Measurements from ENCODE around the gene ATP1A4. TPM values are rescaled to one million over a fixed set of nuclear protein-coding genes. Genes with fewer than 3 reads are reported as not detected.

ATP1A4 gene
- total RNA-seq, 1 donor from 2014 or later, result not detected

GRCh38 chr1:160117300-160117699 lies 34.1 kb upstream of the ATP1A4 start:
- no peaks in the 10 kb centered on the region for H3K9me3 Mint-ChIP-seq (ENCODE audit: unreplicated experiment)
- peak overlapping the region; percentile 3 for H3K4me3 Mint-ChIP-seq (ENCODE audit: unreplicated experiment)
- H3K27ac Mint-ChIP-seq (ENCODE audit: unreplicated experiment), result no peak overlapping the region
- no peak for TF ChIP-seq CTCF (IDR thresholded peaks at IDR 0.05)
- H3K36me3 Mint-ChIP-seq (ENCODE audit: unreplicated experiment), result no peaks in the 10 kb centered on the region
- peaks cover 31% of the 10 kb centered on the region for H3K4me1 Mint-ChIP-seq (ENCODE audit: unreplicated experiment)
- DNase-seq (ENCODE audit: extremely low spot score, unreplicated experiment), result no peak
- H3K27me3 Mint-ChIP-seq (ENCODE audit: unreplicated experiment), result peaks cover 46% of the 10 kb centered on the region

- H3K27ac Mint-ChIP-seq (ENCODE audit: unreplicated experiment), result no peak overlapping the region
- no peaks in the 10 kb centered on the region for H3K9me3 Mint-ChIP-seq (ENCODE audit: unreplicated experiment)
- H3K4me3 Mint-ChIP-seq (ENCODE audit: unreplicated experiment), result no peak overlapping the region
- H3K36me3 Mint-ChIP-seq (ENCODE audit: unreplicated experiment), result no peaks in the 10 kb centered on the region
- H3K27me3 Mint-ChIP-seq (ENCODE audit: unreplicated experiment), result peaks cover 46% of the 10 kb centered on the region
- H3K4me1 Mint-ChIP-seq (ENCODE audit: unreplicated experiment), result peaks cover 26% of the 10 kb centered on the region
- no peak for TF ChIP-seq CTCF (IDR thresholded peaks at IDR 0.05)
- no peak for DNase-seq (ENCODE audit: extremely low spot score, unreplicated experiment)
Observed at GRCh38 chr1:160117709-160118183, 33.7 kb upstream of the ATP1A4 start.

GRCh38 chr1:160118928-160119327 lies 32.5 kb upstream of the ATP1A4 start:
- no peak for TF ChIP-seq CTCF (IDR thresholded peaks at IDR 0.05)
- DNase-seq (ENCODE audit: extremely low spot score, unreplicated experiment), result no peak
- Mint-ChIP-seq H3K27ac (ENCODE audit: unreplicated experiment) (no peak overlapping the region), H3K27me3 (ENCODE audit: unreplicated experiment) (peaks cover 43% of the 10 kb centered on the region), H3K36me3 (ENCODE audit: unreplicated experiment) (no peaks in the 10 kb centered on the region), H3K4me1 (ENCODE audit: unreplicated experiment) (peaks cover 23% of the 10 kb centered on the region), H3K9me3 (ENCODE audit: unreplicated experiment) (no peaks in the 10 kb centered on the region), H3K4me3 (ENCODE audit: unreplicated experiment) (no peak overlapping the region)

GRCh38 chr1:160120797-160121196 lies 30.6 kb upstream of the ATP1A4 start:
- Mint-ChIP-seq H3K4me1 (ENCODE audit: unreplicated experiment) (peaks cover 28% of the 10 kb centered on the region), H3K27me3 (ENCODE audit: unreplicated experiment) (peaks cover 32% of the 10 kb centered on the region), H3K9me3 (ENCODE audit: unreplicated experiment) (no peaks in the 10 kb centered on the region), H3K4me3 (ENCODE audit: unreplicated experiment) (no peak overlapping the region), H3K27ac (ENCODE audit: unreplicated experiment) (no peak overlapping the region), H3K36me3 (ENCODE audit: unreplicated experiment) (no peaks in the 10 kb centered on the region)
- no peak for DNase-seq (ENCODE audit: extremely low spot score, unreplicated experiment)
- no peak for TF ChIP-seq CTCF (IDR thresholded peaks at IDR 0.05)

GRCh38 chr1:160121388-160121787 lies 30.0 kb upstream of the ATP1A4 start:
- Mint-ChIP-seq H3K27ac (ENCODE audit: unreplicated experiment) (no peak overlapping the region), H3K36me3 (ENCODE audit: unreplicated experiment) (no peaks in the 10 kb centered on the region), H3K27me3 (ENCODE audit: unreplicated experiment) (peaks cover 26% of the 10 kb centered on the region), H3K4me1 (ENCODE audit: unreplicated experiment) (peaks cover 25% of the 10 kb centered on the region), H3K4me3 (ENCODE audit: unreplicated experiment) (no peak overlapping the region), H3K9me3 (ENCODE audit: unreplicated experiment) (no peaks in the 10 kb centered on the region)
- TF ChIP-seq CTCF (IDR thresholded peaks at IDR 0.05), result no peak
- no peak for DNase-seq (ENCODE audit: extremely low spot score, unreplicated experiment)
